Measurements from ENCODE around the gene FILIP1L. TPM values are rescaled to one million over a fixed set of nuclear protein-coding genes. Genes with fewer than 3 reads are reported as not detected.

The FILIP1L gene
- total RNA-seq, 1 donor from 2014 or later = 29.2 TPM

DNA sequence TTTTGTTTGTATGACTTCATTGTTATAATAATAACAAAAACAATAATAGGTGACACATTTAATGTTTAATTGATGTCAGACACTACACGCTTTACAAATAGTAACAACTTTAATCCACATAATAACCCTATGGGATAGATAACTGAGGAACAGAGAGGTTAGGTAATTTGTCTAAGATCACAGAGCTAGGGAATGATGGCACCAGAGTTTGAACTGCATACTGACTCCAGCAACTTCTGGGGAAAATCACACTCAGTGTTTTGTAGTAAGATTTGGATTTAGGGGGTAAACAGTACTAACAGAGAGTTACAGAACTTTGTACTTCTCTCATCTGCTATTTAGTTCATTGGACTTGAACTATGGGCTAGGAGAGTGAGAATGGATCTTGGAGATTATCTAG is 230.6 kb downstream of the FILIP1L start:
- Histone ChIP-seq H3K27me3 (ENCODE audit: control insufficient read depth in 3 of 3, insufficient read depth in 3 of 3, low read length in 3 of 3) (no peaks in the 10 kb centered on the region), H3K4me1 (ENCODE audit: control insufficient read depth in 3 of 3, insufficient read depth in 3 of 3, low read length in 3 of 3) (peaks cover 0 to 17% (median 9%) of the 10 kb centered on the region in 3 donors), H3K27ac (ENCODE audit: low read depth, low read length) (no peak overlapping the region)

DNA sequence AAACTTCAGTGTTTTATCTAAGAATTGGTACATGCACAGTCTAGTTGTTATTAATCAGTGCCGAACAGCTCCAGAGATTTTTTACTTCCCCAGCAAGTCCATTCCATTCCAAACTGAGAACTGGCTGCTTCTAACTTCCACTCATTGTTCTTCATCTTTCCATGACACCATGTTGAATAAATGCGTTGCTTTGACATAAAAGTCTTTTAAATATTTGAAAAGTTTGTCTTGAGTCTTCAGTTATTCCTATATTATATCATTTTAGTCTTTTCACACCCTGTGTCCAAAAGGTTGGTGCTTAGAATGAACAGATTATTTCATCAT is 231.2 kb downstream of the FILIP1L start:
- no peak overlapping the region for H3K27ac ChIP-seq (ENCODE audit: low read depth, low read length)
- H3K4me3 ChIP-seq (ENCODE audit: low read length in 3 of 3) = no peak overlapping the region
- peaks cover 0 to 17% (median 14%) of the 10 kb centered on the region in 3 donors for H3K4me1 ChIP-seq (ENCODE audit: control insufficient read depth in 3 of 3, insufficient read depth in 3 of 3, low read length in 3 of 3)
- no peaks in the 10 kb centered on the region for H3K27me3 ChIP-seq (ENCODE audit: control insufficient read depth in 3 of 3, insufficient read depth in 3 of 3, low read length in 3 of 3)
- H3K9me3 ChIP-seq (ENCODE audit: control insufficient read depth in 3 of 3, low read length in 3 of 3) = no peaks in the 10 kb centered on the region
- H3K9ac ChIP-seq (ENCODE audit: low read depth in 1 of 3, low read length in 3 of 3) = no peak overlapping the region
- H3K36me3 ChIP-seq (ENCODE audit: control insufficient read depth in 3 of 3, insufficient read depth in 3 of 3, low read length in 3 of 3) = peaks cover 0 to 10% (median 0%) of the 10 kb centered on the region in 3 donors

More for the DNA sequence above, 230.6 kb downstream of the FILIP1L start:
- Histone ChIP-seq H3K4me3 (ENCODE audit: low read length in 3 of 3) (no peak overlapping the region), H3K9me3 (ENCODE audit: control insufficient read depth in 3 of 3, low read length in 3 of 3) (no peaks in the 10 kb centered on the region), H3K9ac (ENCODE audit: low read depth in 1 of 3, low read length in 3 of 3) (no peak overlapping the region), H3K36me3 (ENCODE audit: control insufficient read depth in 3 of 3, insufficient read depth in 3 of 3, low read length in 3 of 3) (peaks cover 0 to 10% (median 0%) of the 10 kb centered on the region in 3 donors)

DNA sequence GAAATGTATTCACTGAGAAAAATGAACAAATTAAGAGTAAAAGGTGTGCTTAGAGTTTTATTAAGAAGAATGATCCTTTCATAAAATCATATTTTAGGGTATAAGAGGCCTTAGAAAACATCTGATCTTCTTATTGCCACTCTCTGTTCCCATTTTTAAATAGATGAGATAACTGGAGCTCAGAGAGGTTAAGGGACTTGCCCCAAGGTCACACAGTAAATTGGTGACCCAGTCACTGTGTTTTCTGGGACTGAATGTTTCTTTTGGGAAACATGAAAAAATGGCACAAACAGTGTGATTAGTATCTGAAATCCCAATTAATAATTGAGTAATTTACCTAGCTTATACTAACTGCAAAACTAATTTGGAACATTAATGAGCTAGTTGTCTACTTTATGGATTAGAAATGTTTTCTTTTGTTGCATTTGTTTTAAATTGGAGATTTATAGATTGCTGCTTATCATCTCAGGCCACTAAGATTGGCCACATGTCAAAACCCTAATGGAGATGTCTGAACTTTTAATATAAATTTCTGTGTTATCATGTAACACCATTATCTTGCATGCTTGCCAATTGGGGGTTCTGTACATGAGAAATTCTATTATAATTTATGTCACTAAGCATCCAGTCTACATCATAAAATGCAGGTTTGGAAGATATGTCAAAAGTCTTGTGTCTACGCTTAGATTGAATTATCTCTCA is 231.7 kb downstream of the FILIP1L start:
- H3K9me3 ChIP-seq (ENCODE audit: control insufficient read depth in 3 of 3, low read length in 3 of 3) = no peaks in the 10 kb centered on the region
- peaks cover 0 to 10% (median 0%) of the 10 kb centered on the region in 3 donors for H3K36me3 ChIP-seq (ENCODE audit: control insufficient read depth in 3 of 3, insufficient read depth in 3 of 3, low read length in 3 of 3)
- H3K27ac ChIP-seq (ENCODE audit: low read depth, low read length) = no peak overlapping the region
- H3K4me3 ChIP-seq (ENCODE audit: low read length in 3 of 3) = no peak overlapping the region
- no peaks in the 10 kb centered on the region for H3K27me3 ChIP-seq (ENCODE audit: control insufficient read depth in 3 of 3, insufficient read depth in 3 of 3, low read length in 3 of 3)
- H3K9ac ChIP-seq (ENCODE audit: low read depth in 1 of 3, low read length in 3 of 3) = no peak overlapping the region
- H3K4me1 ChIP-seq (ENCODE audit: control insufficient read depth in 3 of 3, insufficient read depth in 3 of 3, low read length in 3 of 3) = peaks cover 0 to 21% (median 19%) of the 10 kb centered on the region in 3 donors

GRCh38 chr3:99881121-99881524 is 233.2 kb downstream of the FILIP1L start:
- no peaks in the 10 kb centered on the region for H3K27me3 ChIP-seq (ENCODE audit: control insufficient read depth in 3 of 3, insufficient read depth in 3 of 3, low read length in 3 of 3)
- peaks cover 0 to 23% (median 20%) of the 10 kb centered on the region in 3 donors for H3K4me1 ChIP-seq (ENCODE audit: control insufficient read depth in 3 of 3, insufficient read depth in 3 of 3, low read length in 3 of 3)
- peaks cover 0 to 10% (median 0%) of the 10 kb centered on the region in 3 donors for H3K36me3 ChIP-seq (ENCODE audit: control insufficient read depth in 3 of 3, insufficient read depth in 3 of 3, low read length in 3 of 3)
- no peaks in the 10 kb centered on the region for H3K9me3 ChIP-seq (ENCODE audit: control insufficient read depth in 3 of 3, low read length in 3 of 3)
- peak overlapping the region in 2 of 3 donors; percentile 8 to 30 for H3K9ac ChIP-seq (ENCODE audit: low read depth in 1 of 3, low read length in 3 of 3)
- H3K4me3 ChIP-seq (ENCODE audit: low read length in 3 of 3) = no peak overlapping the region
- peak overlapping the region; percentile 82 for H3K27ac ChIP-seq (ENCODE audit: low read depth, low read length)

DNA sequence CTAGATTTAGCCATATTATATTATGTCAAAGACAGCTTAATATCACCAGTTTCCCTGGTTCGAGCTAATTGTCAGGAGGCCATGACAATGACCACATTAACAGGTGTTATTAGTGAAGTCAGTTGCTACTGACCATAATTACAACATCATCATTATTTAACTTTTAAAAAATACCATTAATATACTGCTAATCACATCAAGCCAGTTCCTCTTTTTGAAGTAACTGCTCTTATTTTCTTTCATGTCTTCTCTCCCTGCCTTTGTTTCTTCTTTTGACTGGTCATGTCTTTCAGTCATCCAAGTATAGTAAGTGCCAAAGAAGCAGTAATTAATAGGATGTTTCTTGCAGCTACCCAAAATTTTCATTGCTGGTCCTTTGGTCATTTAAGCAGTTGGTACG is 235.0 kb downstream of the FILIP1L start:
- no peaks in the 10 kb centered on the region for H3K9me3 ChIP-seq (ENCODE audit: control insufficient read depth in 3 of 3, low read length in 3 of 3)
- H3K27me3 ChIP-seq (ENCODE audit: control insufficient read depth in 3 of 3, insufficient read depth in 3 of 3, low read length in 3 of 3) = no peaks in the 10 kb centered on the region
- H3K36me3 ChIP-seq (ENCODE audit: control insufficient read depth in 3 of 3, insufficient read depth in 3 of 3, low read length in 3 of 3) = peaks cover 0 to 10% (median 0%) of the 10 kb centered on the region in 3 donors
- H3K4me1 ChIP-seq (ENCODE audit: control insufficient read depth in 3 of 3, insufficient read depth in 3 of 3, low read length in 3 of 3) = peaks cover 0 to 25% (median 20%) of the 10 kb centered on the region in 3 donors
- no peak overlapping the region for H3K27ac ChIP-seq (ENCODE audit: low read depth, low read length)
- H3K9ac ChIP-seq (ENCODE audit: low read depth in 1 of 3, low read length in 3 of 3) = no peak overlapping the region
- no peak overlapping the region for H3K4me3 ChIP-seq (ENCODE audit: low read length in 3 of 3)

GRCh38 chr3:99878005-99878404 is 236.3 kb downstream of the FILIP1L start:
- H3K27ac ChIP-seq (ENCODE audit: low read depth, low read length) = peak overlapping the region; percentile 86
- H3K4me1 ChIP-seq (ENCODE audit: control insufficient read depth in 3 of 3, insufficient read depth in 3 of 3, low read length in 3 of 3) = peaks cover 0 to 25% (median 20%) of the 10 kb centered on the region in 3 donors
- no peaks in the 10 kb centered on the region for H3K27me3 ChIP-seq (ENCODE audit: control insufficient read depth in 3 of 3, insufficient read depth in 3 of 3, low read length in 3 of 3)
- H3K9me3 ChIP-seq (ENCODE audit: control insufficient read depth in 3 of 3, low read length in 3 of 3) = no peaks in the 10 kb centered on the region
- no peak overlapping the region for H3K9ac ChIP-seq (ENCODE audit: low read depth in 1 of 3, low read length in 3 of 3)
- no peak overlapping the region for H3K4me3 ChIP-seq (ENCODE audit: low read length in 3 of 3)
- H3K36me3 ChIP-seq (ENCODE audit: control insufficient read depth in 3 of 3, insufficient read depth in 3 of 3, low read length in 3 of 3) = peaks cover 0 to 2% (median 0%) of the 10 kb centered on the region in 3 donors

DNA sequence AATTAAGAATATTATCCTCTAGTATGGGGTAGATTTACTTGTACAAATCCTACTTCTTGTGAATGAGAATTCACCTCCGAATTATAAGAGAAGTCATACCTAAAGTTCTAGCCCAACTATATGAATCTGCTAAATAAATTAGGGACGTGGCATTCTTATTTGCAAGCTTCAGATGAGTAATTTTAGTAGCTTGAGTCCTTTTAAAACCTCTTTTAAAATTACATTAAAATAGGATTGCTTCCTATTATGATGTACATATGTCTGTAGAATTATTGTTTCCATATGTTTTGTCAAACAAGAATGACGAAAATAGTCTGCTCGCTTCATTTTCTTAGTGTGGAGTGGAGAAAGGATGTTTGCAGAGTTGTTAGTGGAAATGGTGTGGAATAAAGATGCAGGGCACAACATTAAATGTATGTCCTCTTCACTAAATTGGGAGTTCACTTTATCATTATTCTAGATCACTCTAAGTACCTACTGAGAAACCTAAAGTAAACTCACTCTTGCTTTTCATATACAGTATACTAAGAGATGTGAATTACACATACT is 237.2 kb downstream of the FILIP1L start:
- H3K27me3 ChIP-seq (ENCODE audit: control insufficient read depth in 3 of 3, insufficient read depth in 3 of 3, low read length in 3 of 3) = no peaks in the 10 kb centered on the region
- no peaks in the 10 kb centered on the region for H3K9me3 ChIP-seq (ENCODE audit: control insufficient read depth in 3 of 3, low read length in 3 of 3)
- H3K36me3 ChIP-seq (ENCODE audit: control insufficient read depth in 3 of 3, insufficient read depth in 3 of 3, low read length in 3 of 3) = no peaks in the 10 kb centered on the region
- H3K4me3 ChIP-seq (ENCODE audit: low read length in 3 of 3) = peak overlapping the region in 1 of 3 donors; percentile 87
- peak overlapping the region in 2 of 3 donors; percentile 85 to 95 for H3K9ac ChIP-seq (ENCODE audit: low read depth in 1 of 3, low read length in 3 of 3)
- peaks cover 2 to 24% (median 24%) of the 10 kb centered on the region in 3 donors for H3K4me1 ChIP-seq (ENCODE audit: control insufficient read depth in 3 of 3, insufficient read depth in 3 of 3, low read length in 3 of 3)
- H3K27ac ChIP-seq (ENCODE audit: low read depth, low read length) = peak overlapping the region; percentile 86

DNA sequence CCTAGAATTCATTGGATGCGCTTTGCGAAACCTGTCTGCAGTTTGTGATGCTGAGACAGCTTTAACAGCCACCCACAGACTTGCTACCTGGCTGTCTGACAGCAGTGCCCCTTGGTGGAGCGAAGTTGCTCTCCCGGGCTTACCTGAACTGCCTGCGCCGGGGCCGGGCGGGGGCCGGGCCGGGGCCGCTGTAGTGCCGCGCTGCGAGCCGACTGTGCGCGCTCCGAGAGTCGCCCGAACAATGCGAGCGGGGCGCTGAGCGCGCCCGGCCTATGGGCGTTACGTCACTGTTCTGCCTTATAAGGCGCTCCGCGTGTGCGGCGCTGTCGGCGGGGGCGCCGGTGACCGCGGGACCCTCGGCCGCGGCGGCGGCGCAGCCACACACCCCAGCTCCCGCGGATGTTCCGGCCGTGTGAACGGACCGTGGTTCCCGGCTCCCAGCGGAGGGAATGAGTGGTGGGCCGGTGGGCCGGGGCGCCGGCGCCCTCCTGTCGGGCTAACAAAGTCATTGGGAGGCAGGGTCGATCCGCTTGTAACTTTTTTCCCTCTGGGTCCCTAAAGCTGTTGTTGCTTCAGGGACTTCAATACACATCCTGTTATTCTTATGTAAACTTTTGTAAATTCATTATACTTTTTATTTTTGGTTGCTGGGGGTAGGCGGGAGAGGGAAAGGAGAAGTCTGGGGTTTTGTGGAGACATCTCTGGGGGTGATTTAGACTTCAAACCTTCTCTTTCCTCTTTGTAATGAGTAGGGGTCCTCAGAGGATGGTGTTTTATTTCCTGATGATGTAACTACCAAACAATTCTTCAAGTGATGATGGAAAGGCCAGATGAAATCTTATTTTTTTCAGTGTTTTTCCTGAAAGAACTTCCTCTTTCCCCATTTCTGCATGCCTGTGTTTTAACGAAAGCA is 238.1 kb downstream of the FILIP1L start:
- peak overlapping the region; percentile 75 to 95 (median 85) for H3K9ac ChIP-seq (ENCODE audit: low read depth in 1 of 3, low read length in 3 of 3)
- no peaks in the 10 kb centered on the region for H3K27me3 ChIP-seq (ENCODE audit: control insufficient read depth in 3 of 3, insufficient read depth in 3 of 3, low read length in 3 of 3)
- peaks cover 2 to 26% (median 23%) of the 10 kb centered on the region in 3 donors for H3K4me1 ChIP-seq (ENCODE audit: control insufficient read depth in 3 of 3, insufficient read depth in 3 of 3, low read length in 3 of 3)
- H3K4me3 ChIP-seq (ENCODE audit: low read length in 3 of 3) = peak overlapping the region; percentile 64 to 87 (median 81)
- H3K27ac ChIP-seq (ENCODE audit: low read depth, low read length) = peak overlapping the region; percentile 86
- no peaks in the 10 kb centered on the region for H3K9me3 ChIP-seq (ENCODE audit: control insufficient read depth in 3 of 3, low read length in 3 of 3)
- peaks cover 0 to 2% (median 0%) of the 10 kb centered on the region in 3 donors for H3K36me3 ChIP-seq (ENCODE audit: control insufficient read depth in 3 of 3, insufficient read depth in 3 of 3, low read length in 3 of 3)

GRCh38 chr3:99875581-99875928 is 238.7 kb downstream of the FILIP1L start:
- H3K4me3 ChIP-seq (ENCODE audit: low read length in 3 of 3) = peak overlapping the region; percentile 64 to 87 (median 81)
- H3K27ac ChIP-seq (ENCODE audit: low read depth, low read length) = peak overlapping the region; percentile 86
- peaks cover 0 to 7% (median 5%) of the 10 kb centered on the region in 3 donors for H3K36me3 ChIP-seq (ENCODE audit: control insufficient read depth in 3 of 3, insufficient read depth in 3 of 3, low read length in 3 of 3)
- H3K9me3 ChIP-seq (ENCODE audit: control insufficient read depth in 3 of 3, low read length in 3 of 3) = no peaks in the 10 kb centered on the region
- peak overlapping the region; percentile 75 to 95 (median 85) for H3K9ac ChIP-seq (ENCODE audit: low read depth in 1 of 3, low read length in 3 of 3)
- H3K27me3 ChIP-seq (ENCODE audit: control insufficient read depth in 3 of 3, insufficient read depth in 3 of 3, low read length in 3 of 3) = no peaks in the 10 kb centered on the region
- peaks cover 2 to 24% (median 20%) of the 10 kb centered on the region in 3 donors for H3K4me1 ChIP-seq (ENCODE audit: control insufficient read depth in 3 of 3, insufficient read depth in 3 of 3, low read length in 3 of 3)

All from skeletal muscle tissue (tissue), 4 donors.